ENCODE measurements around the gene FAM53B. TPM values are rescaled to one million over a fixed set of nuclear protein-coding genes. Genes with fewer than 3 reads are reported as not detected.

FAM53B gene
- total RNA-seq, 1 donor from 2014 or later: 24.1 TPM

DNA sequence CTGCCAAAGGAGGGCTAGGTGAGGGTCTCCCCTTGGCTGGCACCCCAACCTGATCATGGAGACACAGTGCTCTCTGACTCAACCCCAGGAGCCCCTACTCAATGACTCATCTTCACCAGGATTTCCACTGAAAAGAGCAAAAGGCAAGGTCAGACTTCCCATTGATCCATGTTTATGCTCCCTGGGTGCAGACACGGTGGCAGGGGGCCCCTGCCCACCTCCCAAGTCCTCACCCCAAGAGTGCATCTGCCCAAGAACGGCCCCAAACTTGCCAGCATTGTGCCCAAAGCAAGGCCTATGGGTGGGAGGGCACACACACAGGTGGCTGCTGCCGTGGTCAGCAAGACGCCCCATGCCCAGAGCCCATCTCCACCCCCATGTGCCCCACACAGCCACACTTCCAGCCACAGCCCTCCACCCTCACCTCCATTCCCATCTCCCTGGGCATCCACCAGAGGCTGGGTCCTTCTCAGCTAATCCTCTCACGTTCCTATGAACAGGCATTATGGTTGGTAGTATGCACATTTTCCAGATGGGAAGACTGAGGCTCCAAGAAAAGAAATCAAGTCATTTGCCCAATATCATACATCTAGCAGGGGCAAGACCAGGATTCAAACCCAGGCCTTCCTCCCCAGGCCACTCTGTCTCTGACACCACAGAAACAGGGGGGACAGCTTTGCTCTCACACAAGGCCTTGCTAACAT, 31.3 kb downstream of the FAM53B start:
- intact Hi-C loops (cut with micrococcal nuclease): no loop called here

DNA sequence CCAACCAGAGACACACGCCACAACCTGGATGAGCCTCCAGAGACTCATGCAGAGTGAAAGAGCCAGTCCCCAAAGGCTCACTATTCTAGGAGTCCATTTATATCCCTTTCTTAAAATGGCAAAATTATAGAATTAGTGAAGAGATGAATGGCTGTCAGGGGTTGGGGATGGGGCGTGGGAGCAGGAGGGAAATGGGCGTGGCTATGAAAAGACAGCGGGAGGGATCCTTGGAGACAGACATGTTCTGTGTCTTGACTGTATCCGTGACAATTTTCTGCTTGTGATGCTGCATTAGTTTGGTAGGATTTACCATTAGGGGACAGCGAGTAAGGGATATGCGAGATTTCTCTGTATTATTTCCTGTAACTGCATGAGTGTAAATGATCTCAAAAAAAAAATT, 33.0 kb downstream of the FAM53B start:
- intact Hi-C loops (cut with micrococcal nuclease): no loop called here

DNA sequence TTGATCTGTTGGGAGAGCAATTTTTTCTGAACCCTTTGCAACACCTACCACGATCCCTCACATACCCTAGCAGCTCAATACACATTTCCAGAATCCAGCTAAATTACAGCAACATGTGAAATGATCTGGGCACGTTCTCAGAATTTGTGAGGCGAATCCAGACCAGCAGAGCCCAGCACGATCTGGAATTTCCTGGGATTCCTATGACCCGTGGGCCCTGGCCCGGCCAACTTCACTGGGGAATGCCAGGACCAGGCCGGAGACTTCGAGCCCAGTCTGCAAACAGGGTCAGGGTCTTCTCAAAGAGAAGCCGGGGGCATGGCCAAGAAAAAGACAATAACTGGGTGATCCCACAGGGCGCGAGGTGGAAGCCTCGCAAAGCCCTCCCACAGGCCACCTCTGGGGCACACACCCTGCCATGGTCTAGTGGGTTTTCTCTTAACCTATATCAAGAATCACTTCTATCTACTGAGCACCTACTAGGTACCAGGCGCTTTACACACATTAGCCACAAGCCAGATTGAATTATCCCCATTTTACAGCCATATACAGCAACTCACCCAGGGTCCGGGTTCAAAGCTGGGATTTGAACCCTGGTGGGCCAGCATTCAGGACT, 33.8 kb downstream of the FAM53B start:
- intact Hi-C loops (cut with micrococcal nuclease): no loop called here

DNA sequence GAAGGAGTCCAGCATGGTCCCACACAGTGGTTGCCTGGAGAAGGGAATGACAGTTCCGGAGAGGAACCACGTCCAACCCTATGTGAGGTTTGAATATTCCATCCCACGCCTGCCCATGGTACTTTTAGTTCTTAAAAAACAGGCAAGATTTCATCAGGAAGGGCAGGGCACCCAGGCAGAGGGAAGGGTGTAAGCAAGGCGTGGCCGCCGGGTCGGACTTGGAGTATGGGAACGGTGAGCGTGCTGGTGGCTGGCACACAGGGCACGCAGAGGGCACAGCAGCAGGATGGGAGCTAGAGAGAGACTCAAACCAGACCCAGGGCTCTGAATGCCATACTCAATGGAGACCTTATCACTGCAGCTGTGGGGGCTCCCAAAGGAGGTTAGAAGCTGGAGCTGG, 34.3 kb downstream of the FAM53B start:
- intact Hi-C loops (cut with micrococcal nuclease): no loop called here

DNA sequence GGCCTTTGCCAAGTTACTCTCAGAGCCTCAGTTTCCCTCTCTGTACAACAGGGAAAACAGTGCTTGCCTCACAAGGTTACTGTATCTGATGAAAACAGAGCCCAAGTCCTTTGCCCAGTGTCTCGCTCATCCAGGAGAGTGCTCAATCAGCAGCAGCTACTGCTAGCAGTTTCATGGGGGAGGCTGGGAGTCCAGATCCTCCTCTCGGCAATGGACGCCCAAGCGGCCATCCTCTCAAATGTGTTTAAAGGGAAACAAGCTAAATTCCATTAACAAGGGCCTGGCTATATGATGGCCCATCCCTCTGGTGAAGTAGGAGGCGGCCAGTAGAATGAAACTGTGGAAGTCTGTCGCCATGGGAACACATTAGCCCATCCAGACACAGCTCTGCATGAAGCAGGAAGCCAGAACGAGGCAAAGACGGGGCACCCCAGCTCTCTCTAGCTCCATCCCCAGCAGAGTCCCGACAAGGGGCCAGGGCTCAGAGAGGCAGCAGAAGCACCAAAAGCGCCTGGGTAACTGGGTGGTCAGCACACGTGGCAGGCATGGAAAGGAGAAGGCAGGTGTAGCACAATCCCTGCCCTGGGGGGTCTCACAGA, 35.2 kb downstream of the FAM53B start:
- intact Hi-C loops (cut with micrococcal nuclease): no loop called here

DNA sequence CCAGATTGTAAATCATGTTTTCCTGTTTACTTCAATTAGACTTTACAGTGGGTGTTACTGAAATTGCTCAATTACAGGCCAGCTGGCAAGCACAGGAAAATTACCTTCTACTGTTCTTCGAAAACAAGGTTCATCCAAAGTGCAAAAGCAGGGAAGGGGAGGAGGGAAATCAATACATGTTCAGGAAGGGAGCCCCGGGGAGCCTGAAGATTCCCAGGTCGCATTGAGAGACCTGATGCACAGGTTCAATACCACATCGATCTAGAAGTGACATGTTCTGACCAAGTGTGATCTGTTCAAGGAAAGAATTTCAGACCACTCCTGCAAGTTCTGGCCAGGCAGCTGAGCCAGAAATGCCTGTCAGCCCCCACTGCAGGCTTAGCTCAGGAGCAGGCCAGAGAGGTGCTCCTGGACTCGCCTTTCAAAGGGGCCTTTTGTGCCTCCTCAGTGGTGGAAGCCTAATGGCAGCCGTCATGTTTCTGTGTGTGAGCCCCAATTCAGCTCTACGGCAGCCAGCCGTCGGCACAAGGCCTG, 35.9 kb downstream of the FAM53B start:
- intact Hi-C loops (cut with micrococcal nuclease): no loop called here

DNA sequence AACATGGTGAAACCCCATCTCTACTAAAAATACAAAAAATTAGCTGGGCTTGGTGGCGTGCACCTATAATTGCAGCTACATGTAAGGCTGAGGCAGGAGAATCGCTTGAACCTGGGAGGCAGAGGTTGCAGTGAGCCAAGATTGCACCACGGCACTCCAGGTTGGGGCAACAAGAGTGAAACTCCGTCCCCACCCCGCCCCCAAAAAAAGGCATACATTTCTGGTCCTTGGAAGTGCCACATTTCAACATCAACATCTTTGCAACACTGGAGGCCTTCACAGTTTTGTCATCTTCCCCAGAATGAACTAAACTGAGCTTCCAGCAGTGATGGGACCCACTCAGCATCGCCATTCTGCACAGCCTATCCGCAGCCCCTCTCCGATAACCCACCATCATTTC, 36.6 kb downstream of the FAM53B start:
- intact Hi-C loops (cut with micrococcal nuclease): no loop called here

DNA sequence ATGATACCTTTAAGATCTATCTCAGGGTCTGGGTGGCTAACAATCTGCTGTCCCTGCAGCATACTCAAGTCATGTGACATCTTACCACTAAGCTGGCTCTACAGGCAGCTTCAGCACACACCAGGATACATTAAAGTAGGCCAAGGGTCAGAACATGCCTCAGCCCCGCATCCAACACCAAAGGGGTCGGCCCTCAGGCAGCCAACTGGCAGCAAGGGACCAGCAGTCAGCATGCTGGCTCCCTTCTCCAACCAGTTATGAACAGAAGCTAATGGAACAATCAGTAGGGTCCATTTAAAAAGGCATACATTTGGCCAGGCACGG, 37.1 kb downstream of the FAM53B start:
- intact Hi-C loops (cut with micrococcal nuclease): no loop called here

DNA sequence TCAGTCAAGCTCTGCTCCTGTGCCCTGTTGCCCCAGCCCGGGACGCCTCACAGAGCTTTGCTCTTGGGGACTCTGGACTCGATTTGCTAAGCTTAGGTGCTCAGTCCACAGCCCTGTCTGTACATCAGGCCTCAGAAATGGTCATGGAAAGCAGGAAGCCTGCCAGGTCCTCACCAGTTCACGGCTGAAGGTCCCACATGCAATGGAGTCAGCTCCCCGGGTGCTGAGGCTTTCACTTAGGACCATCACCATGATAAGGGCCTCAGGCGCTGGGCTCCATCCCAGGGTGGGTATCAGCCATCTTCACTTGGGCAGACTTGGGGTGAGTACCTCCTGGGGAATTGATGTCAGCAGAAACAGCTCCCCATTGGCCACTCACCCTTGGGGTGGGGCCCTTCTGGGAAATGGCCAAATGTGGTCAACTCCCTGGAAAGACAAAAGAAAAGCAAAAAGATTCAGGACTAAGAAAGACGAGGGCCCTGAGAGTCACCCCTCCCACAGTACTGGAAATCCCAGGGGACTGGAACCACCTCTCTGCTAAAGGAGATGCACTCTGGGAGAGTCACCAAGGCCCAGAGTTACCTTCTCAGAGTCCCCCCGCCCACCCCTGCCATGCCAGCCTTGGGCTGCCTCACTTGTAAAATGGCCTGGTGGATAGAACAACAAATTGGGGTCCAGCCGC, 37.6 kb downstream of the FAM53B start:
- intact Hi-C loops (cut with micrococcal nuclease): no loop called here

DNA sequence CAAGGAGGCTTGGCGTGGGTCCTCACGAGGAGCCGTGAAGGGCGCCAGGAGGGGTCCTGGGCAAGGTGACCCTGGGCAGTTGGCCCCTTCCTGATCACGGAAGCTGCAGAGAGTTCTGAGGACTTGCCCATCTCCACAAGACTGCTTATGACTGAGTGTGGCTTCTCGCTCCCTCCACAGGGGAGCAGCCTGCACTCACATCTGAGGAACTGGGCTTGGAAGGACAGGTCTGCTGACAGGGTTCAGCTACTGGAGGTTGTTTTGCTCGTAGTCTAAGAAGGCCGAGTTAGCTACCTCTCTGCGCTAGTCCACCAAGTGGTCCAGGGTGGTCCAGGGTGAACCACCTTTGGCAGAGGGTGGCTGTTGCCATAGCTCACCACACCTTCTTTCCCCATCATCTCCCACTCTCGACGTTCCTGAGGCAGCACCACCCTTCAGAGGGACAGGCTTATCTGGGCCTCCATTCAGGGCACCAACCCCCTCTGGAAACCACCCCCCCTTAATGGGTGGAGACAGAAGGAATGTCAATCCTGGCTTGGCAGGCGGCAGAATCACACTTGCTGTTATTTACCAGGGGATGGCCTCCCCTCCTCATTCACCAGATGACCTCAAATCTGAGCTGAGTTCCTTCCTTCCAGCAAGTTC, 38.2 kb downstream of the FAM53B start:
- intact Hi-C loops (cut with micrococcal nuclease): no loop called here

DNA sequence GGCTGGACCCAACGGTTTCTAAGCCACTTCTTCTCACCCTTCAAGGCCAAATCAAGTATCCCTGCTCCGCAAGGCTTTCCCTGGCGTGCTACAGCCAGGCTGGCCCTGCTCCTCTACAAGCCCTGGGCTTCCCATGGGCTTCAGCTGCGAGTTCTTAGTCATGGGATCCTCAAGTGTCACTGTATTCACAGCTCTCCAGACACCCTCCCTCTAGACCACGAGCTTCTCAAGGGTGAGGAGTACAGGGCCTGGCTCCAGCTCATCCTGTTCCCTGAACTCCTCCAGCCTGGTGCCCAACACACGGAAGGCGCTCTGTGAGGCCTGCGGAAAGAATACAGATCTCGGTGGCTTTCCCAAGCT, 38.8 kb downstream of the FAM53B start:
- intact Hi-C loops (cut with micrococcal nuclease): no loop called here

DNA sequence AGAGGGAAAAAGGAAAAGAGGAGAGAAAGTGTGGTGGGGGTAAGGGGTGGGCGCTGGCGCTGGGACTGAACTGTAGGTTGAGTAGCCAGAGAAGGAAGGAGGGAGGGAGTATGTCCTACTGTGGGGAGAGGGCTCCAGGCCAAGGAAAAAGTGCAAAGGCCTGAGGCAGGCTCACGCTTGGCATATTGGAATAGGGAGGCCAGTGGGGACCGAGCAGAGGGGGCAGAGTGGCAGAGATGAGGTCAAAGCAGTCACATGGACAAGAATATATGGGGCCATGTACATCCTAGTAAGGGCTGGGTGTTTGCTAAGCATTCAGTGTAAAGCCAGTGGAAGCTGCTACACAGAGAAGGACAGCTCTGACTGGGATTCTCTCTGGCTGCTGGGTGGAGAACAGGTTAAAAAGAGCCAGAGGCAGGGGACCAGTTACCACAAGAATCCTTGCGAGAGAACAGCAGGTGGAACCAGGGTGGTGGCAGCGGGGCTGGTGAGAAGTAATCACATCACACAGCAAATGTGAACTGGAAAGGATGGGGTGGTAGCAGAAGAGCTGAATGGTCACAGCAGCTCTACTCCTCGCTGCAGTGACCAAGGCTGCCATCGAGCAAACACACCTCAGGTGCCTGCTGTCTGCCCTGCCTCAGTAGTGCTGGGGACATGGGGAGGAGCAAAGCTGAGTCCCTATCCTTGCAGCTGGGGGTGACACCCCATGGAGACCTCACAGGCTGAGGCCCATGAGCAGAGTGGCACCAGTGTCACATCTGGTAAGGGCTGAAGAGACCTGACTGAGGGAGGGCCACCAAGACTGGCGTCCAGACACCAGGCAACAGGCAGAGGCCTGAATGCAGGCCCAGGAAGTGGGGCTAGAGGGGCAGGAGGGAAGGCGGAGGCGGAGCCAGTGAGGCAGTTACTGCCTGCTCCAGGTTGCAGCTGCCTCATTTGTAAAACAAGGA, 39.5 kb downstream of the FAM53B start:
- intact Hi-C loops (cut with micrococcal nuclease): no loop called here

DNA sequence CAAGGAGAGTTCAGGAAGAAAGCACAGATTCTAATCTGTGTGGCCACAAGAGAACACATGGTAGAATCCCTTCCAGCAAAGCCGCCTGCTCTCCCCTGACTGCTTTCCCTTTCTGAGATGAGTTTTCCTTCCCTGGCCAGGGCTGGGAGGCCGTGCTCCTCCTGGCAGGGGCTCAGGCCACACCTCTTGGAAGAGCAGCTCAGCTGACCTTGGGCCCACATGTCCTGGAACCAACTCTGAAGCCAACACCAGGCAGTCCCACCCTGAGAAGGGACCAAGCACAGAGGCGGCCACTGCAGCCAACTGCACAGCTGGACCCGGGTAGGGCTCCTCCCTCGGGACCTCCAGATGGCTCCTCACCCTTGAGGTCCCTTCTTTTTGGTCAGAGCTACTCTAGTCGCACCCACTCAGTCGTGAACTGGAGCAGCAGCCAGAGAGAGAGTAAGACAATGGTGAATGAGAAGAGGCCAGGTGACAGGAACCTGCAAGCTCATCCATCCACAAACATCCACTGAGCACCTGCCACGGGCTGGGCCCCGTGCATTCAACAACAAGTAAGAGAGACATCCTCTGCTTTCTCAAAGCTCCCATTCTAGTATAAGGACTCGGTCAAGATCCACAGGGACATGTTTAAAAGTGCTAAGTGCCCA, 40.3 kb downstream of the FAM53B start:
- intact Hi-C loops (cut with micrococcal nuclease): no loop called here

DNA sequence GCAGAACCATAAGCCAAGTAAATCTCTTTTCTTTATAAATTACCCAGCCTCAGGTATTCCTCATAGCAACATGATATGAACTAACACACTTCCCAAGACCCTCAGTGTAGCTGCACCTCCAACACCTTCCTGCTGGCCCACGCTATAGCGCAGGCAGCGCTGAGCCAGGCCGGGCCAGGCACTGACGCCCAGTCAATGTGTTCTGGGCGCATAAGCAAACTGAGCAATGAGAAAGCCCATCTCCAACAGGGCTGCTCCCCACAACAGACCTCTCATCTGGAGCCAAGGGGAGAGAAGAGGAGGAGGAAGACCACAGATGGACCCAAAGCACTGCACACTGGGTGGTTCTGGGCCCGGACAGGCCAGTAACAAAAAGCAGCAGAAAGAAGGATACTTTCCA, 40.8 kb downstream of the FAM53B start:
- intact Hi-C loops (cut with micrococcal nuclease): no loop called here

DNA sequence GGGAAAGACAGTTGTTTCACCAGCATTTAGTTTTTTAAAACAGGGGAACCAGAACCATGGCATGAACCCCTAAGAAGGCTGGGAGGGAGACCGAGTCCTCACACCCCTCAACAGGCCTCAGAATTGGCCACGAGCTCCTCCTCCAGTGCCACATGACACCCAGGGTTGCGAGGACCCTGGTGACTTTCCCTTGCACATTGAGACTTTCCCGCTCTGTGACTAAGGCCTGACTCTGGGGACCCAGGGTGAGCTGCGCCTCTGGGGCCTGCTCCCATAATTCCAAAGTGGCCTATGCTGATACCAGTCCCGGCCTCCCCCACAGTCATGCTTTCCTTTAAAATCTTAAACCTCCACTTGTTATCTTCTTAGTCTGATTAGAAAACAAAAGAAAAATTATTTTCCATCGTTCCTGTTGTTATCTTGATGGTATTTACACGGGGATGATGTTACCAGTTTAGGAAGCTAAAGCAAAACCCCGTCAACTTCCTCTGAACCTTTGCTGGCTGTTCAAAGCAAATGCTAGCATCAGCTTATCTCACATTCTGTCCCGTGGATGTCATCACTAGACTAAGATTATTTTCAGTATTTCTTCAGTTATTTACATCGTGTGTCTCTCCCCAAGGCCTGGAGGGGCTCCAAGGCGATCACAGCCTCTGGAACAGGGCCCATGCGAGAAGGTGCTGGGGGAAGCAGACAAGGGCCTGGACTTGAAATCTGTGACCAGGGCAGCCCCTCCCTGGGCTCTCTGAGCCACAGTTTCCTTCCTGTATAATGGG, 42.1 kb downstream of the FAM53B start:
- intact Hi-C loops (cut with micrococcal nuclease): loop anchor here (1.0 kb wide), 2 partner anchors 16 to 39 kb away; no protein-coding TSS in a partner anchor

DNA sequence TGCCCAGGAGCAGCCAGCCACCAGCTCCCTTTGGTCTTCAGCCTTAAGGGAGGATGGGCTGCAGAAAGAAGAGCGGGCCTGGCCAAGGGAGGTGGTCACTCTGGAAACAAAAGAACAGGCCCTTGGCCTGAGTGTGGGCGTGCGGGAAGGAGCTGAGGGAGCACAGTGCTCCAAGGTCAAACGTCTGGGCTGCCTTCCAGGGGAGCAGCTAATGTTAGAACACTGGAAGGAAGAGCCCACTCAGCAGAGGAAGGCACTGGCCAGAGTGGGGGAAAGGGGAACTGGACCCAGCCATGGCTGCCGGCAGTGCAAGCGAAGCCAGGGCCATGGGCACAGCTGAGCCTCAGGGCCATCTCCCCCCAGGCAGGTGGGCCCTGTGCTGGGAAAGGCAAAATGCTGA, 42.7 kb downstream of the FAM53B start:
- intact Hi-C loops (cut with micrococcal nuclease): no loop called here

DNA sequence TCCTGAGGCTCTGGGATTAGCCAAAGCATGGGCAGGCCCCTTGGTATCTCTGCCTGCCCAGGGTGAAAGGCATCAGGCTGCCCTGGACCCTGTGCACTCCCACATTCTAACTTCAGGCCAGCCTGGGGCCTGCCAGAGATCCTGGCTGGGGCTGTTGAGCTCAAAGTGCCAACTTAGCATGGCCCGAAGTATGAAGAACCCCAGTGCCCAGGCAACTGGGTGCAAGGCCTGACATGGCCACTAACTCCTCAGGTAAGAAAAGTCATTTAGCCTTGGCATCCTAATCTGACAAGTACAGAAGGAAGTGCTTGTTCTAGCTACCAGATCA, 43.2 kb downstream of the FAM53B start:
- intact Hi-C loops (cut with micrococcal nuclease): no loop called here

DNA sequence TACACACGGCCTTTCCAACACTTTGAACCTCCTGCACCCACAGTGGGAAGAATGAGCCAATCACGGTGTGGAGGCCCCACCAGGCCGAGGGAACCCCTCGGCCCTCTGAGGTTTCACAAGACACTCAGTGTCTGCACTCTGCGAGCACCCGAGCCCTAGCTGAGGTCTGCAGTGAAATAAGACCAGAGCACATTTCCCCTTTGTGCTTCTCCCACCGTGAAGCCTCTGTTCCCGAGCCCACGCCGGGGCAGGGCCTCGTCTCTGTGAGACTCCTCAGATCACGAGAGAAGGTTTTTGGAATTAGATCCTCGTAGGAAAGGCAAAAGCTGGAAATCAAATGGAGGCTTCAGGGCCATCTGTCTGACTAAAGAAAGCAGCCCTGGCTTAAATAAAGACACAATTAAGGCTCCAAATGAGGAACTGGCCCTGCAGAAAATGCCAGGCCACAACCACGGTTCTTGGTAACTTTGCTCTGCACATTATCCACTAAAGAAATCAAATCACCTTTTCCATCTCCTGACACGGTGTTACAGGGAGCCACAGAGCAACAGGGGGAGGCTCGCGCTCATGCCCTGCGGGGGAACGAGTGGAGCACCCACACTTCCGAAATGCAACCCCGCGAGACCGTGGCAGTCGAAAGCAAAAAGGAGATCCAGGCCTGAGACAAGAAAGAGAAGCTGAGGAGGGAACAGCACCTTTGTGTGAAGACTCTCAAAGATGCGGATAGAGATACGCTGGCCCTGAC, 43.7 kb downstream of the FAM53B start:
- intact Hi-C loops (cut with micrococcal nuclease): no loop called here

All from T-helper 2 cell treated with Interferon-gamma antibody and Interleukin-4, amounts not matched to agents 100 ng/mL and 5 ng/mL, for 36 hours (primary cell).